Neural cell (in vitro differentiated cells): ENCODE results near the gene KCNK7. TPM values are rescaled to one million over a fixed set of nuclear protein-coding genes. Genes with fewer than 3 reads are reported as not detected.

Experiments
- H2AFZ ChIP-seq: fragments of 200-600, 300-800 bp; sonication (generic), shearing (Covaris generic); 2 replicates; pipeline ENCODE4 v1.6.0; 2014; ENCODE audit warnings: low read depth, mild to moderate bottlenecking, antibody characterized with exemption, low read length, moderate library complexity
- H3F3A ChIP-seq: fragments of 200-600 bp; shearing (Covaris generic); 2 replicates; pipeline ENCODE4 v1.6.1; 2016; ENCODE audit warnings: mild to moderate bottlenecking, moderate library complexity, mixed read lengths, antibody characterized with exemption, low read length; ENCODE audit not compliant: insufficient read depth, poor library complexity, severe bottlenecking
- H3K27ac ChIP-seq: fragments of 200-600, 300-800 bp; sonication (generic), shearing (Covaris generic); 2 replicates; pipeline ENCODE4 v1.5.1; 2014; ENCODE audit warnings: mild to moderate bottlenecking, low read length, moderate library complexity
- H3K27me3 ChIP-seq: fragments of 300-800, 200-600 bp; sonication (generic), shearing (Covaris generic); 2 replicates; pipeline ENCODE4 v1.6.0; 2014; ENCODE audit warnings: mild to moderate bottlenecking, low read depth, low read length, moderate library complexity; ENCODE audit not compliant: insufficient read depth
- H3K36me3 ChIP-seq: fragments of 300-800, 200-600 bp; sonication (generic), shearing (Covaris generic); 2 replicates; pipeline ENCODE4 v1.5.1; 2014; ENCODE audit warnings: mild to moderate bottlenecking, antibody characterized with exemption, low read length, moderate library complexity; ENCODE audit not compliant: insufficient read depth
- H3K4me2 ChIP-seq: fragments of 300-800, 200-600 bp; sonication (generic), shearing (Covaris generic); 2 replicates; pipeline ENCODE4 v1.6.0; 2014; ENCODE audit warnings: mild to moderate bottlenecking, low read length
- H3K4me3 ChIP-seq: fragments of 300-800, 200-600 bp; sonication (generic), shearing (Covaris generic); 2 replicates; pipeline ENCODE4 v1.5.1; 2014; ENCODE audit warnings: mild to moderate bottlenecking, low read length, moderate library complexity
- H3K79me2 ChIP-seq: fragments of 200-600 bp; shearing (Covaris generic); replicated peaks from 2 replicates; pipeline ENCODE4 v1.6.0; 2014; ENCODE audit warnings: mild to moderate bottlenecking, low read length, moderate library complexity; ENCODE audit not compliant: insufficient read depth
- H3K9ac ChIP-seq: fragments of 300-800, 200-600 bp; sonication (generic), shearing (Covaris generic); 2 replicates; pipeline ENCODE4 v1.6.1; 2016; ENCODE audit warnings: mild to moderate bottlenecking, low read length, mixed read lengths
- H3K9me2 ChIP-seq: fragments of 200-600 bp; shearing (Covaris generic); 2 replicates; pipeline ENCODE4 v1.6.1; 2016; ENCODE audit warnings: mild to moderate bottlenecking, low read length, mixed read lengths; ENCODE audit not compliant: insufficient read depth
- H3K9me3 ChIP-seq: fragments of 200-600, 300-800 bp; sonication (generic), shearing (Covaris generic); 2 replicates; pipeline ENCODE4 v1.6.1; 2016; ENCODE audit warnings: mild to moderate bottlenecking, mixed run types, low read length, moderate library complexity, mixed read lengths
- H4K20me1 ChIP-seq: fragments of 200-600 bp; shearing (Covaris generic); 2 replicates; pipeline ENCODE4 v1.6.1; 2016; ENCODE audit warnings: mild to moderate bottlenecking, mixed run types; ENCODE audit not compliant: insufficient read depth
- EP300 ChIP-seq: fragments of 450-650 bp; conservative IDR thresholded peaks from 2 replicates; pipeline ENCODE4 v1.6.1; 2014; ENCODE audit warnings: antibody characterized with exemption, mild to moderate bottlenecking, moderate library complexity; ENCODE audit not compliant: poor library complexity, severe bottlenecking
- EZH2 ChIP-seq: fragments of 200-600, 300-800 bp; shearing (Covaris generic), sonication (generic); IDR thresholded peaks from 2 replicates; pipeline ENCODE4 v1.6.1; 2014; ENCODE audit warnings: antibody characterized with exemption, low read length, borderline replicate concordance, mild to moderate bottlenecking; ENCODE audit not compliant: insufficient read depth, poor library complexity, severe bottlenecking
- MXI1 ChIP-seq: fragments of 450-650 bp; conservative IDR thresholded peaks from 2 replicates; pipeline ENCODE4 v1.6.1; 2014; ENCODE audit warnings: antibody characterized with exemption, mild to moderate bottlenecking; ENCODE audit not compliant: poor library complexity, severe bottlenecking
- POLR2AphosphoS5 ChIP-seq: IDR thresholded peaks from 2 replicates; pipeline ENCODE4 v1.6.1; 2012
- RAD21 ChIP-seq: fragments of 450-650 bp; conservative IDR thresholded peaks from 2 replicates; pipeline ENCODE4 v1.6.1; 2014; ENCODE audit warnings: antibody characterized with exemption, mild to moderate bottlenecking, moderate library complexity
- REST ChIP-seq: IDR thresholded peaks from 2 replicates; pipeline ENCODE4 v1.6.1; 2012; ENCODE audit warnings: borderline replicate concordance
- SMC3 ChIP-seq: fragments of 450-650 bp; conservative IDR thresholded peaks from 2 replicates; pipeline ENCODE4 v1.6.1; 2014; ENCODE audit warnings: antibody characterized with exemption, mild to moderate bottlenecking, moderate library complexity; ENCODE audit not compliant: poor library complexity
- TAF1 ChIP-seq: IDR thresholded peaks from 2 replicates; pipeline ENCODE4 v1.6.1; 2012; ENCODE audit warnings: low read depth
- polyA plus RNA-seq: library from polyadenylated mRNA; depleted of rRNA; stranded (reverse); fragments of >200 nt; gene quantifications from 2 replicates; pipeline ENCODE4 v1.2.3, GENCODE V29; 2014
- TF ChIP-seq, protein P1 (sequence below): fragments of 450-650 bp; IDR thresholded peaks from 2 replicates; pipeline ENCODE4 v1.5.1; 2014; ENCODE audit warnings: antibody characterized with exemption, mild to moderate bottlenecking, moderate library complexity; ENCODE audit not compliant: poor library complexity, severe bottlenecking

KCNK7 gene
- polyA plus RNA-seq, 1 donor from 2014 or later = 1.1 TPM

DNA sequence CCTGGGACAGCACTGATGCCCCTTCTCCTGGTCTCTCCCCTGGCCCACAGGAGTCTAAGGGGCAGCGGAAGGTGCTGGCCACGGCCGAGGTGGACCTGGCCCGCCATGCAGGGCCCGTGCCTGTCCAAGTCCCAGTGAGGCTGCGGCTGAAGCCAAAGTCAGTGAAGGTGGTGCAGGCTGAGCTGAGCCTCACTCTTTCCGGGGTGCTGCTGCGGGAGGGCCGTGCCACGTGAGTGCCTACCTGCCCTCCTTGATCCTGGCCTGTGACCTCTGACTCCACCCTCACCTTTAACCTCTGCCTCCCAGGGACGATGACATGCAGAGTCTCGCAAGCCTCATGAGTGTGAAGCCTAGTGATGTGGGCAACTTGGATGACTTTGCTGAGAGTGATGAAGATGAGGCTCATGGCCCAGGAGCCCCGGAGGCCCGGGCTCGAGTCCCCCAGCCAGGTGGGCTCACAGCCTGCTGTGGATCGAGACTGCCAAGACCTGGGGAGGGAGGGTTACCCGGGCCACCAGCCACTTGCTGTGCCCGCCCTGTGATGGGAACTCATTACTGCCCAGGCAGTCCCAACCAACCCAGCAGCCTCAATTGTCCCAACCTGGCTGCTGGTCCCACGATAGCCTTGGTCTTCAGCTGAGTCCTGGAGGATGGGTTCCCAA is 15.4 kb downstream of the KCNK7 start:
- Histone ChIP-seq H3K79me2 (peaks cover 5% of the 10 kb centered on the region), H3K27ac (no peak overlapping the region), H3K9ac (no peak overlapping the region), H2AFZ (no peak overlapping the region), H3K4me2 (no peak overlapping the region), H3K36me3 (no peaks in the 10 kb centered on the region), H3F3A (no peaks in the 10 kb centered on the region), H3K27me3 (peaks cover 16% of the 10 kb centered on the region), H3K9me2 (no peaks in the 10 kb centered on the region), H3K4me3 (no peak overlapping the region), H4K20me1 (peaks cover under 1% of the 10 kb centered on the region), H3K9me3 (no peaks in the 10 kb centered on the region)
- TF ChIP-seq EP300 (no peak), SMC3 (no peak), RAD21 (no peak), TAF1 (no peak), POLR2AphosphoS5 (no peak), REST (no peak), EZH2 (no peak), MXI1 (no peak)
- TF ChIP-seq, protein P1, sequence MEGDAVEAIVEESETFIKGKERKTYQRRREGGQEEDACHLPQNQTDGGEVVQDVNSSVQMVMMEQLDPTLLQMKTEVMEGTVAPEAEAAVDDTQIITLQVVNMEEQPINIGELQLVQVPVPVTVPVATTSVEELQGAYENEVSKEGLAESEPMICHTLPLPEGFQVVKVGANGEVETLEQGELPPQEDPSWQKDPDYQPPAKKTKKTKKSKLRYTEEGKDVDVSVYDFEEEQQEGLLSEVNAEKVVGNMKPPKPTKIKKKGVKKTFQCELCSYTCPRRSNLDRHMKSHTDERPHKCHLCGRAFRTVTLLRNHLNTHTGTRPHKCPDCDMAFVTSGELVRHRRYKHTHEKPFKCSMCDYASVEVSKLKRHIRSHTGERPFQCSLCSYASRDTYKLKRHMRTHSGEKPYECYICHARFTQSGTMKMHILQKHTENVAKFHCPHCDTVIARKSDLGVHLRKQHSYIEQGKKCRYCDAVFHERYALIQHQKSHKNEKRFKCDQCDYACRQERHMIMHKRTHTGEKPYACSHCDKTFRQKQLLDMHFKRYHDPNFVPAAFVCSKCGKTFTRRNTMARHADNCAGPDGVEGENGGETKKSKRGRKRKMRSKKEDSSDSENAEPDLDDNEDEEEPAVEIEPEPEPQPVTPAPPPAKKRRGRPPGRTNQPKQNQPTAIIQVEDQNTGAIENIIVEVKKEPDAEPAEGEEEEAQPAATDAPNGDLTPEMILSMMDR = no peak

DNA sequence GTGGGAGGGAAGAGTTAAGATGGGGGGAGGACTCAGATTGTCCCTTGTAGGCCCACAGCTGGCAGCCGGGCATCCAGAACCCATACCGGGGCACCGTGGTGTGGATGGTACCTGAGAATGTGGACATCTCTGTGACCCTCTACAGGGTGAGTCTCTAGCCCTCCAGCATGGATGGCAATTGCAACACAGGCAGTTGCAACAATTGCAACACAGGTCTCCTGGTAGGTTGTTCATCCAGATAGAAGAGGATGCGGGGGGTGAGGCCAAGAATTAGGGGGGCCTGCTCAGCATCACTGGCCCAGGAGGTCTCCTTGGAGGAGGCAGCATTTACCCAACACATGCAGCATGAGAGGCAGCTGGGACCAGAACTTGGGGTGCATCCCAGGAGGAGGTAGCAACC is 16.3 kb downstream of the KCNK7 start:
- Histone ChIP-seq H3K4me2 (no peak overlapping the region), H4K20me1 (peaks cover 7% of the 10 kb centered on the region), H3K36me3 (no peaks in the 10 kb centered on the region), H3F3A (no peaks in the 10 kb centered on the region), H3K79me2 (peaks cover 10% of the 10 kb centered on the region), H3K27ac (no peak overlapping the region), H3K4me3 (no peak overlapping the region), H2AFZ (no peak overlapping the region), H3K9me2 (no peaks in the 10 kb centered on the region), H3K9me3 (no peaks in the 10 kb centered on the region), H3K9ac (no peak overlapping the region), H3K27me3 (peaks cover 13% of the 10 kb centered on the region)
- TF ChIP-seq SMC3 = no peak
- no peak for TF ChIP-seq EP300
- no peak for TF ChIP-seq REST
